GM23248 (cell line): Measurements from ENCODE around the gene NKIRAS1.

Experiments
- EZH2 ChIP-seq: fragments of 200-600 bp; sonication (generic); IDR thresholded peaks from 2 replicates; pipeline ENCODE4 v1.6.1; 2018; ENCODE audit warnings: antibody characterized with exemption, mild to moderate bottlenecking; ENCODE audit not compliant: insufficient read depth, poor library complexity, severe bottlenecking
- EZH2phosphoT487 ChIP-seq: fragments of 200-600 bp; sonication (generic); IDR thresholded peaks from 2 replicates; pipeline ENCODE4 v1.6.1; 2018; ENCODE audit warnings: antibody characterized with exemption, moderate library complexity, mild to moderate bottlenecking, low read depth; ENCODE audit not compliant: insufficient read depth

DNA sequence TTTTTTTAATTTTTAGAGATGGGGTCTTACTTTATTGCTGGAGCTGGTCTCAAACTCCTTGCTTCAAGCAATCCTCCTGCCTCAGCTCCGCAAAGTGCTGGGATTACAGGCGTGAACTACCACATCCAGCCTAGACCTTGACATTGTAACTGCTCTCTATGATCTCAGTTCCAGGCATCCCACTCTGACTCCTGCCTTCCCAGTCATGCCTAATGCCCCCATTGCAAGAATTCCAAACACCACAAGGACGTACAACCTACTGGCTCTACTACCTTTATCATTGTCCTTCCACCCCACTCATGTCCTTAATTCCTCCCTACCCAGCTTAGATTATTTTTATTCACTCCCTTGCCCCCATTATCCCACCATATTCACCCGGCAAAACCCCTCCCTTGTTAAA is 21.6 kb downstream of the NKIRAS1 start:
- TF ChIP-seq EZH2phosphoT487: no peak
- no peak for TF ChIP-seq EZH2
